ENCODE data around the gene EN1. TPM values are rescaled to one million over a fixed set of nuclear protein-coding genes. Genes with fewer than 3 reads are reported as not detected.
A peak's percentile ranks its signal among the peaks of the same experiment; 100 is the strongest.

The EN1 gene
- polyA plus RNA-seq, 3 donors, result not detected

- Histone ChIP-seq H3K27me3 (ENCODE audit: control insufficient read depth in 2 of 2, insufficient read depth in 2 of 2, low read length in 2 of 2) (peaks cover 36 to 62% of the 10 kb centered on the region in 2 donors), H3K27ac (ENCODE audit: low read depth in 1 of 2, low read length in 2 of 2) (no peak overlapping the region), H3K4me2 (replicated peaks; ENCODE audit: extremely low read depth, low read length, poor library complexity, severe bottlenecking) (no peak overlapping the region), H3K79me2 (ENCODE audit: insufficient read depth, low read length) (no peaks in the 10 kb centered on the region), H3K4me3 (replicated peaks in 1 of 3; ENCODE audit: low read depth in 2 of 3, low read length in 3 of 3) (no peak overlapping the region), H2AFZ (ENCODE audit: insufficient read depth, low read depth, low read length, poor library complexity, severe bottlenecking) (no peak overlapping the region), H3K36me3 (replicated peaks in 1 of 2; ENCODE audit: control insufficient read depth in 1 of 2, insufficient read depth in 2 of 2, low read length in 2 of 2) (no peaks in the 10 kb centered on the region), H4K20me1 (ENCODE audit: insufficient read depth, low read length) (no peaks in the 10 kb centered on the region), H3K9ac (ENCODE audit: insufficient read depth, low read length, poor library complexity, severe bottlenecking) (no peak overlapping the region), H3K9me3 (replicated peaks in 1 of 2; ENCODE audit: control insufficient read depth in 1 of 2, insufficient read depth in 1 of 2, low read length in 2 of 2) (peaks cover 0 to 15% of the 10 kb centered on the region in 2 donors), H3K4me1 (ENCODE audit: control insufficient read depth in 1 of 2, insufficient read depth in 2 of 2, low read length in 2 of 2) (peaks cover 0 to 4% of the 10 kb centered on the region in 2 donors)
- 19% methylated on average over 5 of the region's 13 CpGs for WGBS (ENCODE audit: insufficient coverage)
- Mint-ChIP-seq H3K27ac (no peak overlapping the region), H3K4me3 (peak overlapping the region in 1 of 2 donors; percentile 69), H3K27me3 (ENCODE audit: low read depth in 3 of 3) (peaks cover 55 to 68% (median 56%) of the 10 kb centered on the region in 3 donors), H3K9me3 (peaks cover 0 to 6% (median 3%) of the 10 kb centered on the region in 7 donors), H3K36me3 (no peaks in the 10 kb centered on the region), H3K4me1 (peaks cover 8% of the 10 kb centered on the region)
- TF ChIP-seq, protein P1, sequence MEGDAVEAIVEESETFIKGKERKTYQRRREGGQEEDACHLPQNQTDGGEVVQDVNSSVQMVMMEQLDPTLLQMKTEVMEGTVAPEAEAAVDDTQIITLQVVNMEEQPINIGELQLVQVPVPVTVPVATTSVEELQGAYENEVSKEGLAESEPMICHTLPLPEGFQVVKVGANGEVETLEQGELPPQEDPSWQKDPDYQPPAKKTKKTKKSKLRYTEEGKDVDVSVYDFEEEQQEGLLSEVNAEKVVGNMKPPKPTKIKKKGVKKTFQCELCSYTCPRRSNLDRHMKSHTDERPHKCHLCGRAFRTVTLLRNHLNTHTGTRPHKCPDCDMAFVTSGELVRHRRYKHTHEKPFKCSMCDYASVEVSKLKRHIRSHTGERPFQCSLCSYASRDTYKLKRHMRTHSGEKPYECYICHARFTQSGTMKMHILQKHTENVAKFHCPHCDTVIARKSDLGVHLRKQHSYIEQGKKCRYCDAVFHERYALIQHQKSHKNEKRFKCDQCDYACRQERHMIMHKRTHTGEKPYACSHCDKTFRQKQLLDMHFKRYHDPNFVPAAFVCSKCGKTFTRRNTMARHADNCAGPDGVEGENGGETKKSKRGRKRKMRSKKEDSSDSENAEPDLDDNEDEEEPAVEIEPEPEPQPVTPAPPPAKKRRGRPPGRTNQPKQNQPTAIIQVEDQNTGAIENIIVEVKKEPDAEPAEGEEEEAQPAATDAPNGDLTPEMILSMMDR (IDR thresholded peaks at IDR 0.05), result no peak
- no peak for DNase-seq
- intact Hi-C loops (cut with micrococcal nuclease), result no loop called here
Measured at GRCh38 chr2:118807668-118808428, 39.6 kb downstream of the EN1 start.

- WGBS (ENCODE audit: insufficient coverage), result 52% methylated on average over 20 of the region's 23 CpGs
- intact Hi-C loops (cut with micrococcal nuclease), result no loop called here
- H4K20me1 ChIP-seq (ENCODE audit: insufficient read depth, low read length), result no peaks in the 10 kb centered on the region
- peaks cover 0 to 4% of the 10 kb centered on the region in 2 donors for H3K4me1 ChIP-seq (ENCODE audit: control insufficient read depth in 1 of 2, insufficient read depth in 2 of 2, low read length in 2 of 2)
- H3K9me3 ChIP-seq (replicated peaks in 1 of 2; ENCODE audit: control insufficient read depth in 1 of 2, insufficient read depth in 1 of 2, low read length in 2 of 2), result peaks cover 0 to 15% of the 10 kb centered on the region in 2 donors
- Mint-ChIP-seq H3K9me3 (peaks cover 0 to 6% (median 3%) of the 10 kb centered on the region in 7 donors), H3K27me3 (ENCODE audit: low read depth in 3 of 3) (peaks cover 53 to 63% (median 53%) of the 10 kb centered on the region in 3 donors), H3K4me3 (peak overlapping the region in 1 of 2 donors; percentile 75), H3K27ac (no peak overlapping the region), H3K36me3 (no peaks in the 10 kb centered on the region), H3K4me1 (peaks cover 8% of the 10 kb centered on the region)
- no peaks in the 10 kb centered on the region for H3K79me2 ChIP-seq (ENCODE audit: insufficient read depth, low read length)
- H3K36me3 ChIP-seq (replicated peaks in 1 of 2; ENCODE audit: control insufficient read depth in 1 of 2, insufficient read depth in 2 of 2, low read length in 2 of 2), result no peaks in the 10 kb centered on the region
- H3K4me2 ChIP-seq (replicated peaks; ENCODE audit: extremely low read depth, low read length, poor library complexity, severe bottlenecking), result no peak overlapping the region
- TF ChIP-seq, protein P1 (IDR thresholded peaks at IDR 0.05), result no peak
- H3K27ac ChIP-seq (ENCODE audit: low read depth in 1 of 2, low read length in 2 of 2), result no peak overlapping the region
- H2AFZ ChIP-seq (ENCODE audit: insufficient read depth, low read depth, low read length, poor library complexity, severe bottlenecking), result no peak overlapping the region
- no peak for DNase-seq
- H3K4me3 ChIP-seq (replicated peaks in 1 of 3; ENCODE audit: low read depth in 2 of 3, low read length in 3 of 3), result no peak overlapping the region
- H3K27me3 ChIP-seq (ENCODE audit: control insufficient read depth in 2 of 2, insufficient read depth in 2 of 2, low read length in 2 of 2), result peaks cover 33 to 55% of the 10 kb centered on the region in 2 donors
- H3K9ac ChIP-seq (ENCODE audit: insufficient read depth, low read length, poor library complexity, severe bottlenecking), result no peak overlapping the region
Measured at GRCh38 chr2:118806797-118807667, 40.4 kb downstream of the EN1 start.

Data from CD14-positive monocyte (primary cell).